GM12872 (cell line): ENCODE results near the gene PPP6R2.

ENCODE experiments used
- CTCF ChIP-seq: IDR thresholded peaks from 3 replicates; pipeline ENCODE4 v1.5.1; 2011; ENCODE audit warnings: low read depth, mild to moderate bottlenecking, low read length, moderate library complexity; ENCODE audit not compliant: insufficient read depth

PPP6R2 gene

GRCh38 chr22:50420581-50420980 is 77.5 kb downstream of the PPP6R2 start:
- no peak for TF ChIP-seq CTCF

DNA sequence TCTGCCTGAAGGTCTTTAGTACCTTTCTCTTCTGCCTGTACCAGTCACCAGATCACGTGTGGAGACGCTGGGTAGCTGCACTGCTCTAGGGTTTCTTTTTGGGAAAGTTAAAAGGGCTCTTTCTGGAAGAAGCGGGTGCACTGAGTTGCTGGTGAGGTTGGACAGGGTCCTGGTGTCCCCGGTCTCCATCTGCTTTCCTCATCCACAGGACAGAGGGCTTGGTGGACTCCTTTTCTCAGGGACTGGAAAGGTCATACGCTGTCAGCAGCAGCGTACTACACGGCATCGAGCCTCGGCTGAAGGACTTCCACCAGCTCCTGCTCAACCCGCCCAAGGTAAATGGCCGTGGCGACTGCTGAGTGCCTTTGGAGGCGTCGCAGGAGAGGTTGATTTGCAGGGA is 78.9 kb downstream of the PPP6R2 start:
- TF ChIP-seq CTCF, result no peak

GRCh38 chr22:50422961-50423815 is 80.1 kb downstream of the PPP6R2 start:
- TF ChIP-seq CTCF, result no peak

GRCh38 chr22:50423956-50424355 is 80.8 kb downstream of the PPP6R2 start:
- no peak for TF ChIP-seq CTCF

DNA sequence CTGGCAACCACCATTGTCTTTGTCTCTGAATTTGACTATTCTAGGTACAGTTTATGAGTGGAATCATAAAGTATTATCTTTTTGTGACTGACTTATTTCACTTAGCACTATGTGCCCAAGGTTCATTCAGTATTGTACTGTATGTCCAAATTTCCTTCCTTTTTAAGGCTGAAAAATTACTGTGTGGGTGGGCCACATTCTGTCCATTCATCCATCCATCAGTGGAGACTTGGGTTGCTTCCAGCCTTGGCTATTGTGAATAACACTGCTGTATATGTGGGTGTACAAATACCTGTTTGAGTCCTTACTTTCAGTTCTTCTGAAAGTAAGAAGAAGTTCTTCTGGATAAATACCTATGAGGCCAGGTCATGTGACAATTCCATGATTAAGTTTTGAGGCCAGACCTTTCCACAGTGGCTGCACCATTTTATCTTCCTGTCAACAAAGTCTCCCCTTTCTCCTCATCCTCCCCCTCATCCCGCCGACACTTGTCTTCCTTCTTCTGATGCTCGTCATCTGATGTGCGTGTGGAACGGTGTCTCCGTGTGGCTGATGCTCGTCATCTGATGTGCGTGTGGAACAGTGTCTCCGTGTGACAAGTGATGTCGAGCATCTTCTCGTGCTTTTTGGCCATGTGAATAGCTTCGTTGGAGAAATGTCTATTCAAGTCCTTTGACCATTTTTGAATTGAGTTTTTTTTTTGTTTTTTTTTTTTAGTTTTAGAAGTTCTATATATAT is 82.2 kb downstream of the PPP6R2 start:
- TF ChIP-seq CTCF, result no peak

GRCh38 chr22:50432131-50432876 is 89.2 kb downstream of the PPP6R2 start:
- TF ChIP-seq CTCF, result no peak

DNA sequence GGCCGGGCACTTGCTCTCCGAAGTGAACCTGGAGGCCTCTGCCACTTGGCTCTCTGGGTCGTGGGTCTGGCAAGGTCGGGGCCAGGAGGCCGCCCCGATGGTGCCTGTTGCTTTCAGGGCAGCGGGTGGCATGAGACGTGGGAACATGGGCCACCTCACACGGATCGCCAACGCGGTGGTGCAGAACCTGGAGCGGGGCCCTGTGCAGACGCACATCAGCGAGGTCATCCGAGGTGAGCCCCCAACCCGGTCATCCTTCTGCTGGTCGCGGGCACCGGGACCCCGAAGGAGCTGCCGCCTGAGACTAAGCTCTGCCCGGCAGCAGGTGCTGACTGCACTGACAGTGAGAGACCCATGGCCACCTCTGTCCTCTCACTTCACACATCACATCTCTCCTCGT is 91.7 kb downstream of the PPP6R2 start:
- no peak for TF ChIP-seq CTCF
